Heart left ventricle (tissue), 13 donors: ENCODE results near the gene PRMT7.

Experiments
- CTCF ChIP-seq, 12 donors: fragments of 200-600 bp; sonication (generic) in 4 of 12; IDR thresholded peaks; one replicate each; pipeline versions ENCODE4 v1.5.0 to v1.8.0; 2018 to 2022; ENCODE audit warnings: antibody characterized with exemption in 12 of 12, mild to moderate bottlenecking in 5 of 12
- POLR2A ChIP-seq, 2 donors: fragments of 450-650 bp; IDR thresholded peaks; one replicate each; pipeline ENCODE4 v1.6.1; 2017; ENCODE audit warnings: antibody characterized with exemption in 2 of 2, mild to moderate bottlenecking in 2 of 2, moderate library complexity in 2 of 2
- donor health status: ischemic (EF 13 %, LVEDD 7.1; RV severe dilation, severe dysfunction).
- donor health status: DM: no; HTN: yes; CAD: no.
- donor health status: DM: no; HTN: no; CAD: no.
- donor health status: ischemic (EF 25% LVEDD 6.9; RV normal size, moderate dysfunction).
- donor health status: ischemic (EF 25% LVEDD 5.7; RV mildly dilated, moderate dysfunction).
- donor health status: ischemic (EF 35%, LVEDD 5.7; RV mildly dilated, moderate dysfunction).
- donor health status: nonischemic (EF 11% LVEDD 7.7; RV severe dilation, severe dysfunction).
- donor health status: DM: yes; HTN: yes; CAD: no.
- donor health status: PGD.
- donor health status: ischemic (EF 29% LVEDD 5.4; RV normal size, mild dysfunction).
- donor health status: nonischemic (EF 23%, LVEDD 6.1; RV moderate dilation, normal function).

GRCh38 chr16:68269793-68270192 is 41.0 kb upstream of the PRMT7 start:
- TF ChIP-seq CTCF (IDR thresholded peaks at IDR 0.05) (no peak), POLR2A (IDR thresholded peaks at IDR 0.05) (no peak)
